ENCODE results near the gene DDX39A.
"Not testable (repeated sequence)": the region's sequence is repeated elsewhere in the genome, so short reads cannot be mapped to it uniquely, and the experiment has no call there.

Gene DDX39A

DNA sequence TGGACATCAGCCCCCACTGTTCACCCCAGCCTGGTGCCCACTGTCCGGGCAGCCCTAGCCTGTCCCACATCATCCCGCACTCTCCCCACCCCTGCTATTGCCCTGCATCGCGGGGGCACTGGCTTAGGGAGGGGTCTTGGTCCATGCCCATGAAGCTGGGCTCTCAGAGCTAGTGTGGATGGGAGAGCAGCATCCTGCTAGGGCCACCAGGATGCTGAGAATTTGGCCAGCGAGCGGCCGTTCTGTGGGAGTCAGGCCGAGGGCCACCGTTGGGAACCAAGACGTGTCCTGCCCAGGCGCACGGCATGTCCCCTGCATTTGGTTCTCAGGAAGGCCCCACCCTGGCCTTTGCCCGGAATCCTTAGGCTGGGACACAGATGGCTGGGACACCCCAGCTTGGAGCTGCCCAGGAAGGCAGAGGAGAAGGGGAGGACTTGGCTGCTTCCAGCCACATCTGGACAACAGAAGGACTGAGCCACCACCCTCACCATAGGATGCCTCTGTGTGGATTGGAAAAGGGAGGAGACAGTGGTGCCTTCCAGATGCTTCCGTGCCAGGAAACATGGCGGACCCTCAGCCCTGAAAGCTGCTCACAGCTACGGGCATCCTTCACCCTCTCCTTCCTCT, 23.3 kb downstream of the DDX39A start:
- no peak for DNase-seq
- intact Hi-C loops (cut with DNase I), result loop anchor here (5.0 kb wide), 1 partner anchor 371 kb away; no protein-coding TSS in a partner anchor

DNA sequence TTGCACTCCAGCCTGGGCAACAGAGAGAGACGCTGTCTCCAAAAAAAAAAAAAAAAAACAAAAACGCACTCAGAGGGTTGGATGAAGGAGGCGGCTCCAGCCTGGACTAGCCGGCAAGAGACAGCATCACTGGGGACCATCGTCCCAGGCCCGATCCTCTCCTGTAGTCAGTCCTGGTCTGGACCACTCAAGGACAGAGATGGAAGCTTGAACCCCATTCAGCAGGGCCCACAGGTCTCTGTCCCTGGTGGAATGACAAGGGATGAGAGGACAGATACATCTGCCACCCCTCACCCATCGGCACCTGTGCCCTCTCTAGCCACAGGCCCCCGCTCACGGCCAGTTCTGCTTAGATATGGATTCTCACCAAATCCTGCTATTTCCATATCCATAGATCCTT, 23.9 kb downstream of the DDX39A start:
- intact Hi-C loops (cut with DNase I), result loop anchor here (5.0 kb wide), 1 partner anchor 372 kb away; no protein-coding TSS in a partner anchor
- no peak for DNase-seq

DNA sequence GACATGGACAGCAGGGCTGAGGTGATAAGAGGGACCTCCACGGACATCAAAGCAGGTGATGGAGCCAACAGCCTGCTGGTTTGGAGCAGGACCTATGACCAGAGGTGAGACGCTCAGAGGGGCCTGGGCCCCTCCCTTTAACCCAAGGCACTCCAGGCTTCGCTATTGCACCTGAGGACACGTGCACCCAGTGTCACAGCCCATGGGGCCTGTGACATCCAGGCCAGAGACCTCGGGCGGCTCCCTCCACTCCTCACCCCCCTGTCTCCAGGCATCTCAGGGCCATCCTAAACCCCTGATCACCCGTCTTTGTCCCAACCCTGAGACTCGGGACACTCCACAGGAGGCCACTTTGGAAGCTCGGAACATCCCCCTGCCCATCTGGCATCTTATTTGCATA, 25.0 kb downstream of the DDX39A start:
- DNase-seq, result no peak
- intact Hi-C loops (cut with DNase I), result no loop called here

DNA sequence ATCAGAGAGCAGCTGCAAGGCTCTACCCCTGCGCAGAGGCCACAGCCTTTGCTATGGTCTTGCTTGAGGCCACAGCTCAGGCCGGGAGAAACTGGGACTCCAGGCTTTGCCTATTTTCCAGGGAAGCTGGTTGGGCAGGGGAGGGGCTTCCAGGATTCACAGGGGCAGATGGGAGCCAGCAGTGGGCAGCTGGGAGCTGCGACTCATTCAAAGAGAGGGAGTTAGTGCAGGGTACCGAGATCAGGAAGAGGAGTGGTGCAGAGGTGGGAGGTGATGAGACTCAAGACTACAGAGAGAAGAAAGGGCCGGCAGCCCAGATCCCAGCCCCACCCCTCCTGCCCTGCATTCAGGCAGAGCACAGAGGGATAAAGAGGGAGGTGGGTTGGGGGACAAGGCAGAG, 25.8 kb downstream of the DDX39A start:
- intact Hi-C loops (cut with DNase I), result no loop called here
- DNase-seq, result no peak

DNA sequence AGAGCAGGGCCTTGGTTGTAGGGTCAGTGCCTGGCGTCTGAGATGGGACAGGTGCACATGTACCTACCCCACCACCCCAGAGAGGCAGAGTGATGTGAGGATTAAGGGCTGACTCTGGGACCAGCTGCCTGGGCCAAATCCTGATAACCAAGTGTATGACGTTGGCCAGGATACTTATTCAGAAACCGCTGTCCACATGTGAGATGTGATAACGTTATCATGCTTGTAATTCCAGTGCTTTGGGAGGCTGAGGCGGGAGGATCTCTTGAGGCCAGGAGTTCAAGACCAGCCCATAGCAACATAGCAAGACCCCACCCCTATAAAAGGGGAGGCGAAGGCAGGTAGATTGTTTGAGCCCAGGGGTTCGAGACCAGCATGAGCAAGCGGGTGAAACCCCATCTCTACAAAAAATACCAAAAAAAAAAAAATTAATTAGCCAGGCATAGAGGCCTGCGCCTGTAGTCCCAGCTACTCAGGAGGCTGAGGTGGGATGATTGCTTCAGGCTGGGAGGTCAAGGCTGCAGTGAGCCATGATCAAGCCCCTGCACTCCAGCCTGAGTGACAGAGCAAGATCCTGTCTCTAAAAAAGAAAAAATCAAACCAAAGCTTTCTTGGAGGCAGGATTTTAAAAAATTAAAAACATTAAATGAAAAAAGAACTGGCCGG, 27.9 kb downstream of the DDX39A start:
- no peak for DNase-seq
- intact Hi-C loops (cut with DNase I), result no loop called here

DNA sequence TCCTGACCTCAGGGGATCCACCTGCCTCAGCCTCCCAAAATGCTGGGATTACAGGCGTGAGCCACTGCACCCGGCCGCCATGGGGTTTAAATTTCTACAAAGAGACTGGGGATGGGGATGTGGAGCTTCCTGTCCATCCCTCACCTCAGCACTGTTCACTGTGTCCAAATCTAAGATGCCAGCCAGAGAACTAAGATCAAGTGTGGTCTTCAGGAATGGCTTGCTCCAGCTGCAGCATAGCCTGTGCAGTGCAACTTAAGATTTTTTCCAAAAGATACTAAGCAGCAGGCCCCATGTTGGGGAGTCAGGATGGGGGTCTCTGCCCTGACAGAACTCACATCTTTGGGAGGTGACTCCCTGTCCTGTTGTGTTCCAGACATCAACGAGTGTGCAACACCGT, 28.6 kb downstream of the DDX39A start:
- intact Hi-C loops (cut with DNase I), result no loop called here
- DNase-seq, result no peak

DNA sequence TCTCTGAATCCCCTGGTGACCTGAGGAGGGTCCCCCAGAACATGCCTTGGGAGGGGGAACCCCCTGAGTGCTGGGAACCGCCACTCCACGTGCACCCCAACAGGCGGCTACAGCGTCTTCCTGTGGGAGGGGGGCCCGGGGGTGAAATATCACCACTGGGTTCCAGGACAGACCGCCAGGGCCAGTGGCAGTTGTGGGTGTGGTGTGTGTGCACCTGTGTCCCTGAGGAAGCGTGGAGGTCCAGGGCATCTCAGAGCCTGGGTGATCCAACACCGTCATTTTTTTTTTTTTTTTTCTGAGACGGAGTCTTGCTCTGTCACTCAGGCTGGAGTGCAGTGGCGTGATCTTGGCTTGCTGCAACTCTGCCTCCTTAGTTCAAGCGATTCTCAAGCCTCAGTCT, 33.6 kb downstream of the DDX39A start:
- no peak for DNase-seq

DNA sequence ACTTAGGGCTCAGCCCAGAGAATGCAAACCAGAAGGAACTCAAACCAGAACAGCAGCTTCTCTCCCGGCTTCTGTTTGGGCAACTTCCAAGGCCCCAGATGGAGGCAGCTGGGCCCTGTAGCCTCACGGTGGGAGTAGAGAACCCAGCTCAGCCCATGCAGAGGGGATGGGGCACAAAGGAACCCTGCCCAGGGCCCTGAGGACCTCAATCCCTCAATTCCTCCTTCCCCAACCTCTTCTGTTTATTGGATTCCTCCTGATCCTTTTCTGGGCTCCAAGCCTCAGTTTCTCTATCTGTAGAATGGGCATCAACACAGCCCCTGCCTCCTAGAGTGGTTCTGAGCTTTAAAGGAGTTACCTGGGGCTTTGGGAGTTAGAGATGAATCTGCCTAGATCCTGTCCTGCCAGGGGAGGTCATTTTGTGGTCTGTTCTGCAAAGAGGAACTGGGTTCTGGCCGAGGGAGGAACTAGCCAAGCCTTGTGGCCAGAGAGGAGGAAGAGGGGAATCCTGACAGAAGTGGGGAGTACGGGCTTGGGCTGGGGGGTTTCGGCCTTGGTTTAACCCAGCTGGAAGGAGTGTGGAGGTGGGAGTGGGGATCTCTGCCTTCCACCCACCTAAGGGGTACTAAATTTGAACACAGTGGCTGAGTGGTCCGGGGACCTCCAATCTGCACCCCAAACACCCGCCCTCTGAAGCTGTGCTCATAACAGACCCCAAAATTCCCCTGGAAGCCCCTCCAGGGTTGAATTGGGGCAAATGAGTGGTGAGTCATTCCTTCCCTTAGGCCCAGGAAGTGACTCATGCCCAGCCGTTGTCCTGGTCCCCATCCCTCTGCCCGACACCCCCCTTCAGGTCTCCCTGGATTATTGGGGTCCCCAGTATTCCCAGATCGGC, 35.2 kb downstream of the DDX39A start:
- peak in 5 of 42 donors; percentile 22 to 35 (median 25) for DNase-seq
- intact Hi-C loops (cut with DNase I), result no loop called here

More for the DNA sequence above, 33.6 kb downstream of the DDX39A start:
- intact Hi-C loops (cut with DNase I), result no loop called here

DNA sequence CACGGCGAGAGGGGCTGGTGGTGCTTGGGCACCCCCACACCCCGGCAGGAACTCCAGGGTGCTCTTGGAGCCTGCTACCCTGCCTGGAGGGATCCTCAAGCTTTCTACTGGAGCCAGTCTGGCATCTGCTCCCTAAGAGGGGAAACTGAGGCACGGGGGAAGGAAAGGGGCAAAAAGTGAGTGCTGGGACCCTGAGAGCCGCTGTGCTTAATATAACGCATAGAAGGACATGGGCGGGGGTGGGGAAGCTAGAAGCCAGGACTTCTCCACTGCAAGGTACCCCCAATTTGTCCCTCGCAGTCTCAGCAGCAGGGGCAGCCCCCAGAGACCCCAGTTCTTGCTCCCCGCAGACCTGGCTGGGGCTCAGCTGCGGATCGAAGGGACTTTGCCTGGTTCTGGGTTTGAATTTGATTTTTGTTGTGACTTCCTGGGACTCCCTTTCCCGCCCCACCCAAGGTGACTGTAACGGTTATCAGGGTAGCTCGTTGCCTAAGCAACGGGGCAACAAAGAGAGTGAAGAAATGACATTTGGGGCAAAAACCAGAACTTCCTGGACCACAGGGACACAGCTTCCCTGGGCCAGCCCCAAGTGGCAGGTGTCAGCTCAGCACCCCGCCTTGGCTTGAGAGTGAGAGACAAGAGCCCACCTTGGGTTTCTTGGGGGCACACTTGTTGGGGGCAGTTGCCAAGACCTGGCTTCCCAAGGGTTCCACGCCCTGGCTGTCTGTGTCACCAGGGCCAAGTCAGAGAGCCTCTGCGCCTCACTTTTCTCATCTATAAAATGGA, 37.3 kb downstream of the DDX39A start:
- intact Hi-C loops (cut with DNase I), result no loop called here
- no peak for DNase-seq

DNA sequence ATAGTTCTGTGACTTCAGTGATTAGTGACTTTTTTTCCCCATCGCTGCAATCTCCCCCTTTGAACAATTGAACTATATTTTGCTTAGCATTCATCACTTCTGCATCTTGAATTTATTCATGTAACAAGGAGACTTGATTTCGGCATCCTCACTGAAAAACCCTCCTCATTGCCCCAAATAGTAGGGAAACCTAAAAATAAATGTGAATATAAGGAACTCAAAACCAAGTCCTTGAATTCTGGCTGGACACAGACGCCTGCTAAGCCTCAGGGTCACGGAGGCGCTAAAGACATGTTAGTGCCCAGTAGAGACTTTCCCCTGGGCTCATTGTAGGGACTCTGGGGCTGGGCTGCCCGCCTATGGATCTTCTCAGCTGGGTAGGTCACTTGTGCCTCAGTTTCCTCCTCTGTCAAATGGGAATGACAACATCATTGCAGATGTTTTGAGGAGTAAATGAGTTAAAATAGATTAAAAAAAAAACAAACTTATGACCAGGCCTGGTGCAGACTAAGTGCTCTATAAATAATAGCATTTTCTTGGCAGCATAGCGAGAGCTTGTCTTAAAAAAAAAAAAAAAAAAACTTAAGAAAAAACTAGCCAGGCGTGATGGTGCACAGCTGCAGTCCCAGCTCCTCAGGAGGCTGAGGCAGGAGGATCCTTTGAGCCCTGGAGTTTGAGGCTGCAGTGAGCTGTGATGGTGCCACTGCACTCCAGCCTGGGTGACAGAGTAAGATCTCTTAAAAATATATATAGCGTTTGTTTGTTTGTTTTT, 39.7 kb downstream of the DDX39A start:
- intact Hi-C loops (cut with DNase I), result no loop called here
- DNase-seq, result no peak

DNA sequence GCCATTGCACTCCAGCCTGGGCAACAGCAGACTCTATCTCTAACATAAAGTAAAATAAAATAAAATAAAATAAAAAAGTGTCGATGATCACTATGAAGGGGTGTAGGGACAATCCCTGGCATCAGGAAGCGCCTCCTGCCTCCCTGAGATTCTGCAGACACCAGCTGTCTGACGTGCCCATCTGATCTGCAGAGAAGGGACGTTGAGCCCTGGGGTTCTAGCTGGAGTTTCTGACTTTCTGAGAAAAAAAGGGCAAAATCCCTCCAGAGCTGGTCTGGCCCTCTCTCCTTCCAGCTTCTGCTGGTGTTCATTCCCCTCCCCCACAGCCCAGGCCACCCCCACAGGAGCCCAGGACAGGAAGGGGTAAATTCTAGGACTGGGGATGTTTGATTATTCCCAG, 40.3 kb downstream of the DDX39A start:
- intact Hi-C loops (cut with DNase I), result no loop called here
- no peak for DNase-seq

DNA sequence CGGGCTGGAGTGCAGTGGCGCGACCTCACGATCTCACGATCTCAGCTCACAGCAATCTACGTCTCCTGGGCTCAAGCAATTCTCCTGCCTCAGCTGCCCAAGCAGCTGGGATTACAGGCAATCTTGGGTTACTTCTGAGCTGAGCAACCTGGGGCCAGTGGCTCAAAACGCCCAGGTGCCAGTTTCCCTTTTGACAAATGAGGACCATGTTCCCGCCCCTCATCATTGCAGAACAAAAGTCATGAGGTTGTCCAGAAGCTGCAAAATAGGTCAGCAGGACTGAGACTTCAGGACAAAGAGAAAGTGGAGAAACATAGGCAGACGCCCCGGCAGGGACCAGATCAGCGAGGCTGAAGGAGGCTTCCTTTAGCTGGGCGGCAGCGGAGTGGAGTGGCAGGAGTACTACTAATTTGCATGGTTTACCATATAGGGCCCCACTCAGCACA, 41.2 kb downstream of the DDX39A start:
- intact Hi-C loops (cut with DNase I), result no loop called here
- no peak for DNase-seq

DNA sequence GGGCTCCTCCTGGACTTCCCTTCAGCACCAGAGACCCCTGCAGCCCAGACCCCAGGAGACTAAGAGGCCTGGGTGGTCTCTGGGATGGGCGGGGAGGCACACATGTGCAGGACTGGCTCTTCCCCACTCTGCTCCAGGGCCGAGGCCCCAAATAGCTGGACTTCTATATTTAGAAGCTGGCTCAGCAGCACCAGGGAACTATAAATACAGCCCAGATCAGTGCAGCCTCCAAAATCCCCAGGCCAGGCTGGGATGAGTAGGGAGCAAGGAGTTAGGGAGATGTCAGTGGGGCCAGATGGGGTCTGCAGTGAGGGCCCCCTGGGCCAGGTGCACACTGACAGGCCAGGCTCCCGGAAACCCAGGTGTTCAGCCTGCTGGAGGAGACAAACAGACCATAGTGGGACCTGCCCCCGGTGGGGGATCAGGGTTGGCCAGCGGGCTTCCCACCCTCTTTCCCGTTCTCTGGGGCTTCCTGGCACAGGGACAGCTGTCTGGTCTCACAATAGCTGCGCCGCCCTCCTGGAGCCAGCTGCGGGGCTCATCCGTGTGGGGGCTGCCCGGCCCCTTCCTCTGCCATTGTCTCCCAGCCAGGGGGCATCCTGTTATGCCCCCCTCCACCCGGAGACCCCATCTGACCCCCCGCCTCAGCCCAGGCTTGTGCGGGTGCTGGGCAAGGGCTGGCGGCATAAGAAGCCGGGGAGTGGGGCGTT, 43.4 kb downstream of the DDX39A start:
- intact Hi-C loops (cut with DNase I), result no loop called here

DNA sequence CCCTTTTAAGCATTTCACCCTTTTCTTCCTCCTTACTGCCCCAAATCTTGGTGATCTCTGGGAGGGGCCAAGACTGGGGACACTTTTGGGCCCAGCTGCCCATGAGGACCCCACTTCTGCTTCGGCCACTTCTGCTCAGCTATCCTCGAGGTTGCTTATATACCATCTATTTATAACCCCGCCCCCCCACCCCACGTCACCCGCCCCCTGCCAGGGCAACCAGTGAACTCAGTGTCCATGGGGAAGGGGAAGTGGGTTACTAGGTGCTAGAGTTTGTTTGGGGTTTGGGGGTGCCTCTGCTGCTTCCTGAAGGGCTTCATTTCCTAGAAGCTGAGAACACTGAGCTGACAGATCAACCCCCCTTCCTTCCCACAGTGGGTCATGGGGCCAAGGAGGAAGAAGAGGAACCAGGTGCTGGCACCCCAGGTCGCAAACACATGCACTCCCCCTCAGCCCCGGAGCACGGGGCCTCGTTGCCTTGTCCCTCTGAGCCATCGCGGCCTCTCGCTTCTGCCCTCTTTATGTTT, 44.0 kb downstream of the DDX39A start:
- intact Hi-C loops (cut with DNase I), result no loop called here
- peak in 16 of 42 donors; percentile 14 to 55 (median 25) for DNase-seq

More for the DNA sequence above, 43.4 kb downstream of the DDX39A start:
- DNase-seq, result no peak

DNA sequence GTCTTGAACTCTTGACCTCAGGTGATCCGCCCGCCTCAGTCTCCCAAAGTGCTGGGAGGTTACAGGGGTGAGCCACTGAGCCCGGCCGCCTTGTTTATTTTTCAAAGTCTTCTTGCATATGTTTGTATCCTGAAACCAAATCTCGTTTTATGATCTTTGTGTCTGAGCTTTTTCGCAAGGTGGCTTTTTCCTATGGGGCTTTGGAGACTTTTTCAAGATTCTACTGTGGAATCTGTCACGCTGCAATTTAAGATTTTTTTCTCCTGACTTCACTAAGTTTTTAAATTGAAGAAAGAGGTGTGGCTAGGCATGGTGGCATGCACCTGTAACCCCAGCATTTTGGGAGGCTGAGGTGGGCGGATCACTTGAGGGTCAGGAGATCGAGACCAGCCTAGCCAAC, 44.8 kb downstream of the DDX39A start:
- DNase-seq; intact Hi-C loops (cut with DNase I): not testable (repeated sequence)

DNA sequence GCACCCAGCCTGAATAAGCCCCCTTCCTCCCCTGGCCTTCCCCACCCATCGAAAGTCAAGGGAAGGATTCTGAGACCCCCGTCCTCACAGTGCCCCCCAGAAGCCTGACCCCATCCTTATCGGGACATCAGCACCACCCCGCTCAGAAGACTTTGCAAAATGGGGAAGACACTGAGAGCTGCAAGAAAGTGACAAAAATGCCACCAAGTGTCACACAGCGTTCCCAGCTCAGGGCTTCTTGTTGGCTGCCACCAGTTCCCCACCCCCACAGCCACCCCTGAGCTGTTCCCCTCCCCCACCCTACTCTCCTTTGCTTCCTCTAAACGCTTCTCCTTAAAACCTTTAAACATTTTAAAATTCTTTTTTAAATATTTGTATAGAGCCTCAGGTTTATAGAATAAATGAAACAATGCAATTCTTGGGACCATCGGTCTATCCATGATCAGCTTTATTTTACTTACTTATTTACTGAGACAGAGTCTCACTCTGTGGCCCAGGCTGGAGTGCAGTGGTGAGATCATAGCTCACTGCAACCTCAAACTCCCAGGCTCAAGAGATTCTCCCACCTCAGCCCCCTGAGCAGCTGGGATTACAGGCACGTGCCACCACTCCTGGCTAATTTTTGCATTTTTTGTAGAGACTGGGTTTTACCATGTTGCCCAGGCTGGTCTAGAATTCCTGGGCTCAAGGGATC, 46.6 kb downstream of the DDX39A start:
- intact Hi-C loops (cut with DNase I); DNase-seq: not testable (repeated sequence)

DNA sequence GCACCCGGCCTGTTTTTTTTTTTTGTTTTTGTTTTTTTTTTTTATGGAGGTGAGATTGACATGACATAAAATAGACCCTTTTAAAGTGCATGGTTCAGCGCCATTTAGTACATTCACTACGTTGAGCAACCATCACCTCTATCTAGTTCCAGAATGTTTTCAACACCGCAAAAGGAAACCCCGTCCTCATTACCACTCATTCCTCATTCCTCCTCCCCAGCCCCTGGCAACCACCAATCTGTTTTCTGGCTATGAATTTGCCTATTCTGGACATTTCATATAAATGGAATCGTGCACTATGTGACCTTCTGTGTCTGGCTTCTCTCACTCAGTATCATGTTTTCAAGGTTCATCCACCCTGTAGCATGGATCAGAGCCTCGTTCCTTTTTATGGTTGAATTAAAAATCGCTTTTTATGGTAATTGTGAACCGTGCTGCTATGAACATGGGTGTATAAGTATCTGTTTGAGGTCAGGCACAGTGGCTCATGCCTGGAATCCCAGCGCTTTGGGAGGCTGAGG, 47.8 kb downstream of the DDX39A start:
- intact Hi-C loops (cut with DNase I), result no loop called here
- DNase-seq, result no peak
